ENCODE measurements around the gene GATAD2A. TPM values are rescaled to one million over a fixed set of nuclear protein-coding genes. Genes with fewer than 3 reads are reported as not detected.

Gene GATAD2A
- total RNA-seq, 2 experiments from 2014 or later: 180 TPM

Small RNA genes lying within 50 kb of the gene (microRNA-seq; reads per million reads assigned to microRNA genes)
- not detected for gene MIR640

Other genes starting within 250 kb of the GATAD2A start
- gene MEF2B, start 235.4 kb upstream of the GATAD2A start, total RNA-seq: 1 to 10 TPM; 2.2 to 3.6 TPM
- gene BORCS8, start 213.5 kb upstream of the GATAD2A start, total RNA-seq: 10 to 100 TPM; 22.1 to 25.4 TPM
- 10 to 100 TPM; 97.9 to 98.7 TPM for gene RFXANK, start 213.4 kb upstream of the GATAD2A start, total RNA-seq
- 10 to 100 TPM; 35.6 TPM for gene NR2C2AP, start 202.3 kb upstream of the GATAD2A start, total RNA-seq
- gene NCAN, start 193.7 kb upstream of the GATAD2A start, total RNA-seq: not detected
- not detected for gene TM6SF2, start 132.4 kb upstream of the GATAD2A start, total RNA-seq
- 10 to 100 TPM; 58.9 to 60.9 TPM for gene SUGP1, start 85.2 kb upstream of the GATAD2A start, total RNA-seq
- gene MAU2, start 84.8 kb upstream of the GATAD2A start, total RNA-seq: 10 to 100 TPM; 67.0 to 67.4 TPM
- 1 to 10 TPM; 3.4 to 3.9 TPM for gene TSSK6, start 109.9 kb downstream of the GATAD2A start, total RNA-seq
- 100 to 1,000 TPM; 388 to 413 TPM for gene NDUFA13, start 110.5 kb downstream of the GATAD2A start, total RNA-seq
- 10 to 100 TPM; 10.0 to 10.6 TPM for gene YJEFN3, start 123.2 kb downstream of the GATAD2A start, total RNA-seq
- gene CILP2, start 132.6 kb downstream of the GATAD2A start, total RNA-seq: under 1 TPM; 0.16 to 0.24 TPM
- 10 to 100 TPM; 33.8 to 34.1 TPM for gene PBX4, start 213.0 kb downstream of the GATAD2A start, total RNA-seq
- gene LPAR2, start 222.5 kb downstream of the GATAD2A start, total RNA-seq: 10 to 100 TPM; 44.8 to 50.8 TPM
- gene GMIP, start 238.0 kb downstream of the GATAD2A start, total RNA-seq: 100 to 1,000 TPM in 1 of 2 experiments, 10 to 100 TPM in 1; 96.7 to 104 TPM